GM12891 (cell line): Measurements from ENCODE around the gene B3GAT2. TPM values are rescaled to one million over a fixed set of nuclear protein-coding genes. Genes with fewer than 3 reads are reported as not detected.

ENCODE experiments used
- DNase-seq: peaks from one replicate; pipeline ENCODE4 v3.0.0; 2011; ENCODE audit warnings: low spot score; ENCODE audit not compliant: insufficient read length
- FAIRE-seq: peaks from 2 replicates; lab custom pipeline; 2011; peaks lifted over from hg19 to GRCh38; lab: Jason Lieb, UNC
- PAX5 ChIP-seq: IDR thresholded peaks from 2 replicates; pipeline ENCODE4 v1.6.1; 2011; ENCODE audit warnings: low read length, moderate library complexity, mild to moderate bottlenecking; ENCODE audit not compliant: insufficient read depth, severe bottlenecking
- POLR2A ChIP-seq: IDR thresholded peaks from 2 replicates; pipeline ENCODE4 v1.6.1; 2011; ENCODE audit warnings: low read depth, low read length, control low read depth
- POLR2AphosphoS5 ChIP-seq: IDR thresholded peaks from 2 replicates; pipeline ENCODE4 v1.6.1; 2011; ENCODE audit warnings: low read depth, low read length, control low read depth
- POU2F2 ChIP-seq: IDR thresholded peaks from 2 replicates; pipeline ENCODE4 v1.6.1; 2011; ENCODE audit warnings: low read depth, mild to moderate bottlenecking, control low read depth, low read length, moderate library complexity
- SPI1 ChIP-seq: IDR thresholded peaks from 2 replicates; pipeline ENCODE4 v1.6.1; 2011; ENCODE audit warnings: low read depth, low read length, control low read depth
- TAF1 ChIP-seq: IDR thresholded peaks from 2 replicates; pipeline ENCODE4 v1.6.1; 2011; ENCODE audit warnings: low read depth, low read length, control low read depth
- polyA plus RNA-seq: library from polyadenylated mRNA; unstranded; fragments of >200 nt; gene quantifications from one replicate; pipeline ENCODE4 v1.2.1, GENCODE V29; 2012; ENCODE audit warnings: low read depth, missing spikeins, inconsistent platforms; ENCODE audit not compliant: missing spikeins

The B3GAT2 gene, protein sequence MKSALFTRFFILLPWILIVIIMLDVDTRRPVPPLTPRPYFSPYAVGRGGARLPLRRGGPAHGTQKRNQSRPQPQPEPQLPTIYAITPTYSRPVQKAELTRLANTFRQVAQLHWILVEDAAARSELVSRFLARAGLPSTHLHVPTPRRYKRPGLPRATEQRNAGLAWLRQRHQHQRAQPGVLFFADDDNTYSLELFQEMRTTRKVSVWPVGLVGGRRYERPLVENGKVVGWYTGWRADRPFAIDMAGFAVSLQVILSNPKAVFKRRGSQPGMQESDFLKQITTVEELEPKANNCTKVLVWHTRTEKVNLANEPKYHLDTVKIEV
- polyA plus RNA-seq = 0.15 TPM

DNA sequence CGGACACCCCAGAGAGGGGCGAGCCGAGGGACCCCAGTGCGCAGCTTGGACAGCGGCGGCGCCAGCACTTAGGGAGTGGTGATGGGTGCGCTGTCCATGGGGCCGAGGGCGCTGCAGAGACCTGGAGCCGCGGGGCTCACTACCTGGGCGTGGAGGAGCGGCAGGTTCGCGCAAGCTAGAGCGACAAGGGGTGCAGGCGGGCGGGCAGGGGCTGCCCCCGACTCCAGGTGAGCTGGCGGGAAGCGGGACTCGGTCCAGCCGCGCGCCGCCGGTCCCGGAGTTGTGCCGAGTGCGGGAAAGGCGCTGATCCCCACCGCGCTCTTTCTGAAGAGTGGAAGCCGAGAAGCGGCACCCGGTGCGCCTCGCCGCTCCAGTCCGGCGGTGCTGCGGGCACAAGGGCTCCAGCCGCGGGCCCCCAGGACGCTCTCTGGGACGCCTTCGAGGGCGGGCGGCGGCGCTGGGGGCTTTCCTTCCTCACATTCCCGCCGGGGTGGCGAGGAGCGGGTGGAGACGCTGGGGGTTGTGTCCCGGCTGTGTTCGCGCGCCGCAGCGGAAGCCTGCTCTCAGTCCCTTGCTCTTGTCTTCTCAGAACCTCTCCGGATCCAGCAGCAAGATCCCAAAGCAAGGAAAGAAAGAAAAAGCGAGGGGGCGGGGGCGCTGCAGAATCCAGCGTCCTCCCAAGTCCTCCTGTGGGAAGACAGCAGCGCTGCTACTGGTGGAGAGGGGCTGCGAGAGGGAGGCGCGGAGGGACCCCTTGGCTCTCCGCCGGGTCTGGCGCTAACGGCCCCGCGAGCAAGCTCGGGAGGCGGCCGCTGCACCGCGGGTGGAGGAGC is at the start of gene B3GAT2:
B3GAT2 (minus strand) TSS at position 610 of the 833 bp plus-strand sequence. CDS start 631 bp downstream, outside the sequence.
- FAIRE-seq = no peak
- TF ChIP-seq PAX5 (no peak), POLR2AphosphoS5 (no peak), POLR2A (no peak), TAF1 (no peak), SPI1 (no peak), POU2F2 (no peak)
- DNase-seq = peak; percentile 17

DNA sequence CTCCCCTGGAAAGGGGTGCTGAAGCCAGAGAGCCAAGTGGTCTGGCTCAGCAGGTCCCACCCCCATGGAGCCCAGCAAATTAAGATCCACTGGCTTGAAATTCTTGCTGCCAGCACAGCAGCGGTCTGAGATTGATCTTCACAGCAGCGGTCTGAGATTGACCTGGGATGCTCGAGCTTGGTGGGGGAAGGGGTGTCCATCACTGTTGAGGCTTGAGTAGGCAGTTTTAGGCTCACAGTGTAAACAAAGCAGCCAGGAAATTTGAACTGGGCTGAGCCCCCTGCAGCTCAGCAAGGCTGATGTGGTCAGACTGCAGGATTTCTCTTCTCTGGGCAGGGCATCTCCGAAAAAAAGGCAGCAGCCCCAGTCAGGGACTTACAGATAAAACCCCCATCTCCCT is 41.3 kb upstream of the B3GAT2 start:
- no peak for DNase-seq
- TF ChIP-seq TAF1 (no peak), POLR2A (no peak), PAX5 (no peak), POLR2AphosphoS5 (no peak), SPI1 (no peak), POU2F2 (no peak)
- FAIRE-seq = no peak

DNA sequence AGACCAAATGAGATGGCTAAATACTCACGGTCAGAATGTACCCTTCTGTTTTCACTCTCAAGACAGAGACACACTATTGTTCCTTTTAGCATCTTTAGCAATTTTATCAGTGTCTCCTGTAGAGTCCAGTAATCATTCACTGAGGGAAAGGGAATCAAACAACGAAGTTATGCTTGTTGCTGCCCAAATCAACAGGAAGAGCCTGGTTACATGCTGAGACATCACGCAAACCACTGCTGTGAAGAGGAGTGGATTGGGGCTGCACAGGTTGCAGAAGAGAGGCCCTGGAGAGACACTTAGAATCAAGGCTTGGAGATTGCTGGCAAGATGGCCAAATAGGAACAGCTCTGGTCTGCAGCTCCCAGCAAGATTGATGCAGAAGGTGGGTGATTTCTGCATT is 40.5 kb upstream of the B3GAT2 start:
- FAIRE-seq = no peak
- no peak for TF ChIP-seq PAX5
- no peak for TF ChIP-seq SPI1
- TF ChIP-seq POLR2A = no peak
- no peak for TF ChIP-seq POU2F2
- DNase-seq = no peak

DNA sequence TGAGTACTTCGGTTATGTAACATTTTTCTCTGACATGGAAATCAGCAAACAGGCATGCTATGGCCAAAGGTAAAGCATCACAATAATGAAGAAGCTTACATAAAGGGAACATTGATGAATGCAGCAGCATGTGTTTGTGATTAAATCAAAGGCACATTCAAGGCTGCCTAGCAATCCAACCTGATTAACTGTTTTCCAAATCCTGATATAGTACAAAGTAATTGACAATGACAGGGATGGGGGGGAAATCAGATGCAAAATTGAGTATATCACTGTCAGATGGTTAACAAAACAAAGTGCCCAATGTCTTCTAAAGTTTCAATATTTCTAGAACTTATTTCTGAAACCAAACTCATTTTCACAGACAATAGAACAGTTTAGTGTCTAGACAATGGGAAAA is 39.2 kb upstream of the B3GAT2 start:
- no peak for DNase-seq
- TF ChIP-seq POLR2A = no peak
- TF ChIP-seq POLR2AphosphoS5 = no peak
- TF ChIP-seq POU2F2 = no peak
- no peak for TF ChIP-seq TAF1
- no peak for TF ChIP-seq SPI1
- no peak for TF ChIP-seq PAX5
- no peak for FAIRE-seq

DNA sequence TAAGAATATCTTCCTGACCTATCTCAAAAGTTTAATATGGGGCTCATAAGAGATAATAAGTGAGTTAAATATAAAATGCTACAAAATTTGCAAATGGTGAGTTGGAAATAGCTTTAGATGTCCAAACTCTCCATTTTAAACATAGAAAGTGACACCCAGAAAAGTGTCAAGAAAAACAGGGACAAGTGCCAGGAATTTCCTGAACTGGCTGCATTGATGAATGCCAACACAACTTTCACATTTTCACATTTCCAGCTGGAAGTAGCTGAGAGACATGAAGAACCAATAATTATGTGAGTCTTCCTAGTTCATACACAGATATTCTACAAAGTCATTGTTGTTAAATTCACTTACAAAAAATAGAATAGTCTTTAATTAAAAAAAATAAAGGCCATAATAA is 38.6 kb upstream of the B3GAT2 start:
- TF ChIP-seq POLR2AphosphoS5 = no peak
- no peak for TF ChIP-seq POLR2A
- no peak for TF ChIP-seq POU2F2
- no peak for TF ChIP-seq SPI1
- no peak for TF ChIP-seq PAX5
- no peak for TF ChIP-seq TAF1
- no peak for FAIRE-seq
- DNase-seq = no peak

DNA sequence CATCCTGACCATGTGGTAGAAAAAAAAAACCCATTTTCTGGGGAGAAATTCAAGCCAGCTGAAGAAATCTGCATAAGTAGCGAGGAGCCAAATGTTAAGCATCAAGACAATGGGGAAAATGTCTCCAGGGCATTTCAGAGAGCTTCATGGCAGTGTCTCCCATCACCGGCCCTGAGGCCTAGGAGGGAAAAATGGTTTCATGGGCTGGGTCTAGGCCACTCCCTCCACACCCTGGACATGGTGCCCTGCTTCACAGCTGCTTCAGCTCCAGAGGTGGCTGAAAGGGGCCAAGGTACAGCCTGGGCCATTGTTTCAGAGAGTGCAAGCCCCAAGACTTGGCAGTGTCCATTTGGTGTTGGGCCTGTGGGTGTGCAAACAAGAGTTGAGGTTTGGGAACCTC is 34.4 kb upstream of the B3GAT2 start:
- no peak for DNase-seq
- no peak for FAIRE-seq
- no peak for TF ChIP-seq POLR2AphosphoS5
- TF ChIP-seq POLR2A = no peak
- TF ChIP-seq TAF1 = no peak
- no peak for TF ChIP-seq POU2F2
- no peak for TF ChIP-seq PAX5

DNA sequence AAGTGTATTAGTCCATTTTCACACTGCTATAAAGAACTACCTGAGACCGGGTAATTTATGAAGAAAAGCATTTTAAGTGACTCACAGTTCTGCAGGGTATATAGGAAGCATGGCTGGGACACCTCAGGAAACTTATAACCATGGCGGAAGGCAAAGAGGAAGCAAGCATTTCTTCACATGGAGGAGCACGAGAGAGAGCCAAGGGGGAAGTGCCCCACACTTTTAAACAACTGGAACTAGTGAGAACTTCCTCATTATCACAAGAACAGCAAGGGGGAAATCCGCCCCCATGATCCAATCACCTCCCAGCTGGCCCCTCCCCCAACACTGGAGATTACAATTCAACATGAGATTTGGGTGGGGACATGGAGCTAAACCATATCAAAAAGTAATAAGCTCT is 28.3 kb upstream of the B3GAT2 start:
- DNase-seq = no peak
- TF ChIP-seq POLR2AphosphoS5 = no peak
- TF ChIP-seq POU2F2 = no peak
- no peak for TF ChIP-seq SPI1
- TF ChIP-seq POLR2A = no peak
- no peak for TF ChIP-seq TAF1
- no peak for TF ChIP-seq PAX5
- FAIRE-seq = no peak

DNA sequence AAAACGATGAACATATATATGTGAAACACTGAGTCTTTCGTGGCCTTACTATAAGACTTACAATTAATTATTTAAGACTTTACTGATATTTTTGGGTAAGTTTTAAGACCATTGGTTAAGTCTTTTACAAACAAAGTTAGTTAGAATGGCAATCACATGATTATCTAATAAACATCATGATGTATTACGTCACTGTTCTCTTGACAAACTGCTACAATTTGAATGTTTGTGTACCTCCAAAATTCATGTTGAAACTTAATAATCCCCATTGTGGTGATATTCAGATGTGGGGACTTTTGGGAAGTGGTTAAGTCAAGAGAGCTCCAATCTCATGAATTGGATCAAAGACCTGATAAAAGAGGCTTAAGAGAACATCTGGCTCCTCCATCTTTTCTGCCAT is 25.9 kb upstream of the B3GAT2 start:
- no peak for DNase-seq
- FAIRE-seq = no peak
- no peak for TF ChIP-seq SPI1
- TF ChIP-seq POLR2AphosphoS5 = no peak
- no peak for TF ChIP-seq TAF1
- no peak for TF ChIP-seq PAX5
- no peak for TF ChIP-seq POLR2A
- TF ChIP-seq POU2F2 = no peak

DNA sequence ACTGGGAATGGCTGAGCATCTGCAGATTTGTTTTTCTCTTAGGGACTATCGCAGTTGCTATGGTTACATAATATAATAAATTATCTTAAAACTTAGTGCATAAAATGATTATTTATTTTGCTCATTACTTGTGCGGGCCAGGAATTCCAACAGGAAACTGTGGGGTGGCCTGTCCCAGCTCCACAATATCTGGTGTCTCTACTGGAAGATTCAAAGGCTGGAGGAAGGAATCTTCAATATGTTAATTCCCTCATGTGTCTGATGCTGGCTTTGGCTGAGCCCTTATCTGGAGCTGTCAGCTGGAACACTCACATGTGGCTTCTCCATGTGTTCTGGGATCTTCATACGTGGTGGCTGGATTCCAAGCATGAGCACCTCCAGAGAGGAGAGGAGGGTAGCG is 23.9 kb upstream of the B3GAT2 start:
- FAIRE-seq (no peak), DNase-seq (no peak)
- TF ChIP-seq SPI1 (no peak), TAF1 (no peak), POLR2A (no peak), PAX5 (no peak), POU2F2 (no peak), POLR2AphosphoS5 (no peak)
